ENCODE measurements around the gene JMY. TPM values are rescaled to one million over a fixed set of nuclear protein-coding genes. Genes with fewer than 3 reads are reported as not detected.

Gene JMY
- total and polyA plus RNA-seq, 2 of the 8 experiments (the other 6 are each of a cell fraction or from before 2014, with no cell fraction given): 2.8 to 13.9 TPM

GRCh38 chr5:79263290-79263689 lies 27.4 kb downstream of the JMY start:
- H3K4me1 ChIP-seq (replicated peaks in 1 of 4; ENCODE audit: control insufficient read depth in 3 of 4, insufficient read depth in 4 of 4, low read length in 3 of 4): peaks cover 0 to 16% (median 6%) of the 10 kb centered on the region in 4 experiments; a peak in 5 of 7 replicates
- H2BK12ac ChIP-seq (ENCODE audit: low read depth, low read length): no peak overlapping the region
- peaks cover 0 to 83% of the 10 kb centered on the region in 2 experiments; a peak in 2 of 4 replicates for H3K79me2 ChIP-seq (ENCODE audit: control insufficient read depth in 1 of 2, insufficient read depth in 2 of 2, low read length in 2 of 2)
- no peak overlapping the region for H4K5ac ChIP-seq (ENCODE audit: insufficient read length, low read depth, low read length)
- H2AFZ ChIP-seq (ENCODE audit: low read length): no peak overlapping the region
- no peak overlapping the region for H3K4me3 ChIP-seq (ENCODE audit: extremely low read depth in 1 of 4, insufficient read depth in 2 of 4, low read depth in 3 of 4, low read length in 4 of 4)
- no peak overlapping the region for H4K8ac ChIP-seq (ENCODE audit: extremely low read depth, insufficient read depth, low read length)
- no peak overlapping the region for H3K9ac ChIP-seq (replicated peaks in 1 of 4; ENCODE audit: extremely low read depth in 1 of 4, low read depth in 3 of 4, low read length in 3 of 4)
- no peak overlapping the region for H2AK5ac ChIP-seq (ENCODE audit: low read depth, low read length)
- H3K56ac ChIP-seq (replicated peaks; ENCODE audit: insufficient read length, low read depth, low read length): no peak overlapping the region
- H2BK5ac ChIP-seq (ENCODE audit: low read depth, low read length): peak overlapping the region; percentile 67
- FAIRE-seq: no peak
- CTCF ChIA-PET (ENCODE audit: partially characterized antibody): interaction anchor here (0.7 to 0.9 kb wide), 3 partner anchors 104 to 201 kb away, joined by 4 to 6 read pairs (median 5); no protein-coding TSS in a partner anchor
- H3K36me3 ChIP-seq (ENCODE audit: control insufficient read depth in 2 of 4, insufficient read depth in 4 of 4, low read length in 3 of 4): no peaks in the 10 kb centered on the region
- no peak overlapping the region for H3K18ac ChIP-seq (ENCODE audit: extremely low read depth, low read length)
- H3K4me2 ChIP-seq (ENCODE audit: insufficient read depth in 1 of 2, low read depth in 2 of 2, low read length in 2 of 2): no peak overlapping the region
- H4K91ac ChIP-seq (replicated peaks; ENCODE audit: insufficient read length, low read length): no peak overlapping the region
- H3K9me3 ChIP-seq (ENCODE audit: insufficient read depth in 2 of 2, low read depth in 1 of 2, low read length in 1 of 2): no peaks in the 10 kb centered on the region
- no peak overlapping the region for H3K4ac ChIP-seq (replicated peaks; ENCODE audit: insufficient read length, low read depth, low read length)
- H3K27me3 ChIP-seq (replicated peaks in 1 of 4; ENCODE audit: control insufficient read depth in 3 of 4, extremely low read depth in 1 of 4, insufficient read depth in 3 of 4, low read length in 3 of 4): no peaks in the 10 kb centered on the region
- H2BK15ac ChIP-seq (ENCODE audit: low read length): no peak overlapping the region
- no peaks in the 10 kb centered on the region for H3K23me2 ChIP-seq (ENCODE audit: low read depth, low read length)
- no peak for DNase-seq (ENCODE audit: low read depth in 1 of 2, low spot score in 2 of 2)
- TF ChIP-seq SAP30 (IDR thresholded peaks at IDR 0.05; ENCODE audit: insufficient read depth, insufficient replicate concordance, low read length): no peak
- no peak for TF ChIP-seq GTF2F1 (IDR thresholded peaks at IDR 0.05; ENCODE audit: borderline replicate concordance, low read depth, low read length)
- TF ChIP-seq BACH1 (IDR thresholded peaks at IDR 0.05; ENCODE audit: low read length): no peak
- TF ChIP-seq RBBP5 (IDR thresholded peaks at IDR 0.05; ENCODE audit: borderline replicate concordance, low read depth, low read length): no peak
- no peak for TF ChIP-seq FOSL1 (IDR thresholded peaks at IDR 0.05; ENCODE audit: insufficient read depth, low read depth, low read length)
- no peak for TF ChIP-seq SP1 (IDR thresholded peaks at IDR 0.05; ENCODE audit: low read depth, low read length)
- TF ChIP-seq SRF (IDR thresholded peaks at IDR 0.05; ENCODE audit: low read depth, low read length): no peak
- no peak for TF ChIP-seq POLR2AphosphoS5 (IDR thresholded peaks at IDR 0.05; ENCODE audit: low read depth, low read length)
- TF ChIP-seq NRF1 (IDR thresholded peaks at IDR 0.05; ENCODE audit: low read depth, low read length): no peak
- H3K79me1 ChIP-seq (ENCODE audit: low read depth, low read length): peaks cover 15% of the 10 kb centered on the region; the same call in 1 of the 2 replicates
- 0 out of 2 replicates have a peak overlapping the region, but pooled peaks have one; percentile 26 for H3K27ac ChIP-seq (ENCODE audit: low read depth, low read length)
- no peak overlapping the region for H3K23ac ChIP-seq (ENCODE audit: insufficient read length)
- WGBS, 2 experiments (ENCODE audit: extremely low coverage in 1 of 2, insufficient coverage in 1 of 2, insufficient read length in 1 of 2, insufficient replicate concordance in 2 of 2, low coverage in 1 of 2, low lambda C conversion rate in 2 of 2, missing lambda C conversion rate in 1 of 2): 85% methylated on average over 7 of the region's 7 CpGs; no CpG with 5 or more reads in 1 of the 2 experiments
- POLR2A ChIA-PET (ENCODE audit: partially characterized antibody): interaction anchor here (0.7 kb wide), 1 partner anchor 250 kb away, joined by 3 read pairs; no protein-coding TSS in a partner anchor
- H2BK120ac ChIP-seq (replicated peaks; ENCODE audit: low read depth, low read length): no peak overlapping the region
- no peak overlapping the region for H3K14ac ChIP-seq (ENCODE audit: insufficient read length)
- H4K20me1 ChIP-seq (replicated peaks in 1 of 2; ENCODE audit: control insufficient read depth in 1 of 2, insufficient read depth in 2 of 2, low read length in 2 of 2): peaks cover 0 to 1% of the 10 kb centered on the region in 2 experiments
- 0 out of 2 replicates have a peak overlapping the region, but pooled peaks have one; percentile 93 for H2BK20ac ChIP-seq (ENCODE audit: low read length)
